ENCODE data around the gene HIVEP2.

- TF ChIP-seq EZH2 (IDR thresholded peaks at IDR 0.05; ENCODE audit: insufficient read depth, poor library complexity, severe bottlenecking) (no peak), EZH2phosphoT487 (IDR thresholded peaks at IDR 0.05; ENCODE audit: insufficient read depth, low read depth) (no peak)
Observed at GRCh38 chr6:142942805-142943227, 2.2 kb downstream of the HIVEP2 start.
